ENCODE data around the gene TMPRSS7. TPM values are rescaled to one million over a fixed set of nuclear protein-coding genes. Genes with fewer than 3 reads are reported as not detected.

TMPRSS7 gene
- total RNA-seq, 5 donors from 2014 or later (not counting 1 experiment from before 2014, with no cell fraction given), result 0.10 TPM; not detected in 4

GRCh38 chr3:112128843-112129727 lies 94.5 kb downstream of the TMPRSS7 start:
- Histone ChIP-seq H3K27ac (ENCODE audit: low read length) (peak overlapping the region; percentile 83), H3K4me1 (ENCODE audit: control insufficient read depth in 1 of 2, extremely low read depth in 1 of 2, insufficient read depth in 2 of 2, low read length in 2 of 2) (peaks cover 47 to 75% of the 10 kb centered on the region in 2 experiments), H3K4me3 (ENCODE audit: control insufficient read depth in 1 of 2, extremely low read depth in 1 of 2, low read length in 1 of 2) (no peak overlapping the region), H3K36me3 (ENCODE audit: control insufficient read depth in 2 of 2, extremely low read depth in 1 of 2, insufficient read depth in 1 of 2, low read length in 1 of 2) (peaks cover 0 to 14% of the 10 kb centered on the region in 2 donors), H3K9me3 (no peaks in the 10 kb centered on the region), H3K27me3 (replicated peaks in 1 of 2; ENCODE audit: control insufficient read depth in 2 of 2, extremely low read depth in 1 of 2, insufficient read depth in 2 of 2, low read length in 1 of 2) (no peaks in the 10 kb centered on the region)
- Mint-ChIP-seq H3K27ac (peak overlapping the region; percentile 82), H3K27me3 (no peaks in the 10 kb centered on the region), H3K4me3 (peak overlapping the region in 2 of 3 donors; percentile 2 to 64), H3K9me3 (no peaks in the 10 kb centered on the region), H3K36me3 (peaks cover 20% of the 10 kb centered on the region), H3K4me1 (peaks cover 88 to 89% (median 89%) of the 10 kb centered on the region in 3 donors)
- DNase-seq (peak in 34 of 35 experiments; percentile 22 to 86 (median 48)), ATAC-seq (replicated peaks in 1 of 4) (peak; percentile 76 to 83 (median 80))
- CTCF ChIA-PET, result interaction anchor here (0.6 to 4.6 kb wide), 10 partner anchors 8 to 885 kb away, joined by 3 to 25 read pairs (median 4); partner anchors contain the start of gene CD200 (in 1 of the 2)
- POLR2A ChIA-PET, result interaction anchor here (0.5 kb wide), 2 partner anchors 95 to 203 kb away, joined by 3 read pairs; no protein-coding TSS in a partner anchor
- 60% methylated on average over 4 of the region's 7 CpGs for WGBS (ENCODE audit: insufficient coverage)

GRCh38 chr3:112129925-112130637 lies 95.5 kb downstream of the TMPRSS7 start:
- ChIA-PET POLR2A (no interaction called here), CTCF (interaction anchor here (0.6 to 4.6 kb wide), 7 partner anchors 8 to 884 kb away, joined by 3 to 25 read pairs (median 3); partner anchors contain the start of gene CD200 (in 1 of the 2))
- ATAC-seq (replicated peaks in 1 of 4), result no peak
- Mint-ChIP-seq H3K36me3 (peaks cover 14% of the 10 kb centered on the region), H3K27me3 (no peaks in the 10 kb centered on the region), H3K4me1 (peaks cover 93 to 95% (median 93%) of the 10 kb centered on the region in 3 donors), H3K4me3 (peak overlapping the region in 2 of 3 donors; percentile 42 to 64), H3K27ac (peak overlapping the region; percentile 82), H3K9me3 (no peaks in the 10 kb centered on the region)
- H3K4me3 ChIP-seq (ENCODE audit: control insufficient read depth in 1 of 2, extremely low read depth in 1 of 2, low read length in 1 of 2), result no peak overlapping the region
- WGBS (ENCODE audit: insufficient coverage), result 73% methylated on average over 1 of the region's 4 CpGs
- H3K27me3 ChIP-seq (replicated peaks in 1 of 2; ENCODE audit: control insufficient read depth in 2 of 2, extremely low read depth in 1 of 2, insufficient read depth in 2 of 2, low read length in 1 of 2), result no peaks in the 10 kb centered on the region
- DNase-seq, result no peak
- peak overlapping the region; percentile 83 for H3K27ac ChIP-seq (ENCODE audit: low read length)
- no peaks in the 10 kb centered on the region for H3K9me3 ChIP-seq
- H3K36me3 ChIP-seq (ENCODE audit: control insufficient read depth in 2 of 2, extremely low read depth in 1 of 2, insufficient read depth in 1 of 2, low read length in 1 of 2), result peaks cover 0 to 6% of the 10 kb centered on the region in 2 donors
- peaks cover 51 to 83% of the 10 kb centered on the region in 2 experiments for H3K4me1 ChIP-seq (ENCODE audit: control insufficient read depth in 1 of 2, extremely low read depth in 1 of 2, insufficient read depth in 2 of 2, low read length in 2 of 2)

GRCh38 chr3:112130638-112130993 lies 96.1 kb downstream of the TMPRSS7 start:
- no peak overlapping the region for H3K4me3 ChIP-seq (ENCODE audit: control insufficient read depth in 1 of 2, extremely low read depth in 1 of 2, low read length in 1 of 2)

More at GRCh38 chr3:112130638-112130993, 96.1 kb downstream of the TMPRSS7 start:
- no CpG with 5 or more reads among the region's 3 CpGs for WGBS (ENCODE audit: insufficient coverage)
- Mint-ChIP-seq H3K36me3 (peaks cover 9% of the 10 kb centered on the region), H3K4me1 (peaks cover 93 to 95% (median 95%) of the 10 kb centered on the region in 3 donors), H3K9me3 (no peaks in the 10 kb centered on the region), H3K4me3 (peak overlapping the region in 2 of 3 donors; percentile 42 to 64), H3K27me3 (no peaks in the 10 kb centered on the region), H3K27ac (peak overlapping the region; percentile 82)
- H3K4me1 ChIP-seq (ENCODE audit: control insufficient read depth in 1 of 2, extremely low read depth in 1 of 2, insufficient read depth in 2 of 2, low read length in 2 of 2), result peaks cover 55 to 88% of the 10 kb centered on the region in 2 experiments
- ChIA-PET POLR2A (interaction anchor here in 1 of 2 donors (0.6 kb wide), 1 partner anchor 164 kb away, joined by 4 read pairs; the partner anchor contains the start of gene SLC9C1), CTCF (interaction anchor here (1.3 to 4.6 kb wide), 2 partner anchors 19 kb away, joined by 3 to 25 read pairs; no protein-coding TSS in a partner anchor)
- peak overlapping the region; percentile 83 for H3K27ac ChIP-seq (ENCODE audit: low read length)
- ATAC-seq (replicated peaks in 1 of 4) (no peak), DNase-seq (no peak)
- no peaks in the 10 kb centered on the region for H3K9me3 ChIP-seq
- peaks cover 0 to 2% of the 10 kb centered on the region in 2 donors for H3K36me3 ChIP-seq (ENCODE audit: control insufficient read depth in 2 of 2, extremely low read depth in 1 of 2, insufficient read depth in 1 of 2, low read length in 1 of 2)
- no peaks in the 10 kb centered on the region for H3K27me3 ChIP-seq (replicated peaks in 1 of 2; ENCODE audit: control insufficient read depth in 2 of 2, extremely low read depth in 1 of 2, insufficient read depth in 2 of 2, low read length in 1 of 2)

Other genes with a start within 250 kb of the TMPRSS7 start
- 10 to 100 TPM in 1 of 5 donors, 1 to 10 TPM in 4; 2.0 to 12.1 (median 3.9) TPM for gene PHLDB2, start 175.5 kb upstream of the TMPRSS7 start, total RNA-seq
- gene ABHD10, start 55.7 kb upstream of the TMPRSS7 start, total RNA-seq, result 10 to 100 TPM; 18.3 to 31.8 (median 28.1) TPM
- gene TAGLN3, start 35.8 kb upstream of the TMPRSS7 start, total RNA-seq, result not detected
- 1 to 10 TPM in 4 of 5 donors, under 1 TPM in 1; 0.95 to 2.2 (median 1.5) TPM for gene C3orf52, start 51.7 kb downstream of the TMPRSS7 start, total RNA-seq
- gene GCSAM, start 98.5 kb downstream of the TMPRSS7 start, total RNA-seq, result 10 to 100 TPM; 15.8 to 21.6 (median 18.2) TPM